Endothelial cell of umbilical vein (primary cell): ENCODE data around the gene SGPL1. TPM values are rescaled to one million over a fixed set of nuclear protein-coding genes. Genes with fewer than 3 reads are reported as not detected.
A peak's percentile ranks its signal among the peaks of the same experiment; 100 is the strongest.

ENCODE experiments used
- BruUV-seq: library from RNA; stranded (reverse); fragments of 400-500 nt; replicated peaks from 2 replicates; lab custom pipeline; 2021; lab: Mats Ljungman, UMichigan
- CTCF ChIA-PET: fragments of 300-600, 350-600 bp; sonication (Branson Sonifier 250); formaldehyde crosslinking; loops from one replicate; lab custom pipeline; 2021; ENCODE audit warnings: antibody characterized with exemption, inconsistent platforms; lab: Charles Lee
- POLR2A ChIA-PET: fragments of 300-600, 350-600 bp; sonication (Branson Sonifier 250); formaldehyde crosslinking; loops from one replicate; lab custom pipeline; 2021; ENCODE audit warnings: antibody characterized with exemption, inconsistent platforms; lab: Charles Lee
- DNase-seq: peaks from one replicate; pipeline ENCODE4 v3.0.0-alpha.2; 2011; ENCODE audit warnings: low read depth, low spot score
- FAIRE-seq: peaks from 2 replicates; lab custom pipeline; 2011; peaks lifted over from hg19 to GRCh38; lab: Jason Lieb, UNC
- H2AFZ ChIP-seq: 2 replicates; pipeline ENCODE4 v1.6.0; 2012; ENCODE audit warnings: low read depth, low read length, control low read depth, inconsistent platforms
- H3K27ac ChIP-seq: 2 replicates; pipeline ENCODE4 v1.5.1; 2011; ENCODE audit warnings: low read depth, mild to moderate bottlenecking, control low read depth, low read length, moderate library complexity; ENCODE audit not compliant: insufficient read depth
- H3K27me3 ChIP-seq, 2 experiments: 2 replicates each; pipeline versions ENCODE4 v1.6.0 to v1.6.1; 2011; ENCODE audit warnings: low read length in 2 of 2, mixed read lengths in 1 of 2; ENCODE audit not compliant: control insufficient read depth in 2 of 2, insufficient read depth in 2 of 2
- H3K36me3 ChIP-seq, 2 experiments: 2 replicates in 1 of 2; 3 replicates in 1 of 2; pipeline ENCODE4 v1.5.1; 2011; ENCODE audit warnings: low read length in 2 of 2, mild to moderate bottlenecking in 1 of 2, moderate library complexity in 1 of 2; ENCODE audit not compliant: control insufficient read depth in 2 of 2, insufficient read depth in 2 of 2; ENCODE audit errors: extremely low read depth in 1 of 2
- H3K4me1 ChIP-seq: 3 replicates; pipeline ENCODE4 v1.5.1; 2011; ENCODE audit warnings: mild to moderate bottlenecking, low read length; ENCODE audit not compliant: control insufficient read depth, insufficient read depth; ENCODE audit errors: extremely low read depth
- H3K4me2 ChIP-seq: 2 replicates; pipeline ENCODE4 v1.6.1; 2011; ENCODE audit warnings: low read length, control low read depth, mixed read lengths; ENCODE audit not compliant: insufficient read depth
- H3K4me3 ChIP-seq, 3 experiments: fragments of 200-600 bp in 1 of 3; sonication (generic), shearing (Covaris generic) in 1 of 3; replicated peaks in 1 of 3; 2 replicates each; pipeline ENCODE4 v1.5.1; 2011 to 2016; ENCODE audit warnings: control low read depth in 3 of 3, low read length in 3 of 3, mild to moderate bottlenecking in 2 of 3, inconsistent platforms in 1 of 3, low read depth in 1 of 3, moderate library complexity in 1 of 3; ENCODE audit not compliant: insufficient read depth in 1 of 3
- H3K79me2 ChIP-seq: 2 replicates; pipeline ENCODE4 v1.6.0; 2012; ENCODE audit warnings: low read length, inconsistent platforms; ENCODE audit not compliant: control insufficient read depth, insufficient read depth
- H3K9ac ChIP-seq: replicated peaks from 2 replicates; pipeline ENCODE3; 2011; ENCODE audit warnings: low read length, control low read depth; ENCODE audit not compliant: insufficient read depth; ENCODE audit errors: extremely low read depth
- H3K9me1 ChIP-seq: replicated peaks from 3 replicates; pipeline ENCODE4 v1.6.0; 2011; ENCODE audit warnings: mild to moderate bottlenecking, low read length; ENCODE audit not compliant: control insufficient read depth, insufficient read depth; ENCODE audit errors: extremely low read depth
- H3K9me3 ChIP-seq: replicated peaks from 2 replicates; pipeline ENCODE4 v1.5.1; 2012; ENCODE audit warnings: low read length, inconsistent platforms; ENCODE audit not compliant: control insufficient read depth, insufficient read depth
- H4K20me1 ChIP-seq: replicated peaks from 2 replicates; pipeline ENCODE3; 2011; ENCODE audit warnings: mild to moderate bottlenecking, low read length; ENCODE audit not compliant: control insufficient read depth, insufficient read depth; ENCODE audit errors: extremely low read depth
- EZH2 ChIP-seq: IDR thresholded peaks from 2 replicates; pipeline ENCODE4 v1.6.1; 2012; ENCODE audit warnings: borderline replicate concordance, low read depth, mild to moderate bottlenecking, moderate library complexity, low read length, inconsistent platforms; ENCODE audit not compliant: severe bottlenecking
- FOS ChIP-seq: IDR thresholded peaks from 2 replicates; pipeline ENCODE4 v1.6.1; 2011; ENCODE audit warnings: mild to moderate bottlenecking, low read length, moderate library complexity, borderline replicate concordance; ENCODE audit not compliant: insufficient read depth
- GATA2 ChIP-seq: IDR thresholded peaks from 2 replicates; pipeline ENCODE4 v1.7.0; 2011; ENCODE audit warnings: low read depth, mild to moderate bottlenecking, moderate library complexity, mixed read lengths, low read length; ENCODE audit not compliant: insufficient read length, insufficient read depth
- JUN ChIP-seq: IDR thresholded peaks from 2 replicates; pipeline ENCODE4 v1.6.1; 2011; ENCODE audit warnings: borderline replicate concordance, low read depth; ENCODE audit not compliant: insufficient read length, insufficient read depth
- MYC ChIP-seq: IDR thresholded peaks from one replicate; pipeline ENCODE4 v1.6.1; 2011; ENCODE audit warnings: mild to moderate bottlenecking, low read depth, low read length
- POLR2A ChIP-seq: IDR thresholded peaks from 2 replicates; pipeline ENCODE4 v1.6.1; 2012; ENCODE audit warnings: low read depth, mild to moderate bottlenecking, control low read depth, low read length
- POLR2AphosphoS5 ChIP-seq: IDR thresholded peaks from 2 replicates; pipeline ENCODE4 v1.6.1; 2012; ENCODE audit warnings: low read depth, mild to moderate bottlenecking, control low read depth, low read length, moderate library complexity; ENCODE audit not compliant: insufficient read depth
- dilution Hi-C: fragments of 300-500 bp; cut with MboI; formaldehyde crosslinking; loops from one replicate; pipeline ENCODE4 v1.15.0; 2019; ENCODE audit warnings: low sequenced_read_pairs; ENCODE audit not compliant: extremely low pct_ligation_motif_present
- intact Hi-C: fragments of 100-400 bp; cut with micrococcal nuclease; formaldehyde crosslinking; loops from one replicate; pipeline ENCODE4 v1.10.0; 2022
- polyA plus RNA-seq, 4 experiments: library from polyadenylated mRNA; depleted of rRNA in 3 of 4; stranded (reverse) in 3 of 4; unstranded in 1 of 4; fragments of >200 nt; gene quantifications; 2 replicates each; pipeline versions ENCODE4 v1.2.1 to v1.2.3, GENCODE V29; 2011 to 2012; ENCODE audit warnings: missing spikeins in 1 of 4
- total RNA-seq: library from RNA; stranded (reverse); gene quantifications from 2 replicates; pipeline ENCODE4 v1.2.3, GENCODE V29; 2021
- TF ChIP-seq, protein P1 (sequence below), 2 donors: IDR thresholded peaks; 1 replicate in 1 of 2; 2 replicates in 1 of 2; pipeline ENCODE4 v1.5.1; 2011; ENCODE audit warnings: low read length in 2 of 2, mild to moderate bottlenecking in 2 of 2, moderate library complexity in 2 of 2, control low read depth in 1 of 2, inconsistent platforms in 1 of 2, low read depth in 1 of 2; ENCODE audit not compliant: insufficient read depth in 1 of 2; ENCODE audit errors: extremely low read depth in 1 of 2

Gene SGPL1
- total and polyA plus RNA-seq, 2 donors (not counting 3 experiments of a cell fraction or from before 2014, with no cell fraction given) = 11.4 to 25.2 TPM

DNA sequence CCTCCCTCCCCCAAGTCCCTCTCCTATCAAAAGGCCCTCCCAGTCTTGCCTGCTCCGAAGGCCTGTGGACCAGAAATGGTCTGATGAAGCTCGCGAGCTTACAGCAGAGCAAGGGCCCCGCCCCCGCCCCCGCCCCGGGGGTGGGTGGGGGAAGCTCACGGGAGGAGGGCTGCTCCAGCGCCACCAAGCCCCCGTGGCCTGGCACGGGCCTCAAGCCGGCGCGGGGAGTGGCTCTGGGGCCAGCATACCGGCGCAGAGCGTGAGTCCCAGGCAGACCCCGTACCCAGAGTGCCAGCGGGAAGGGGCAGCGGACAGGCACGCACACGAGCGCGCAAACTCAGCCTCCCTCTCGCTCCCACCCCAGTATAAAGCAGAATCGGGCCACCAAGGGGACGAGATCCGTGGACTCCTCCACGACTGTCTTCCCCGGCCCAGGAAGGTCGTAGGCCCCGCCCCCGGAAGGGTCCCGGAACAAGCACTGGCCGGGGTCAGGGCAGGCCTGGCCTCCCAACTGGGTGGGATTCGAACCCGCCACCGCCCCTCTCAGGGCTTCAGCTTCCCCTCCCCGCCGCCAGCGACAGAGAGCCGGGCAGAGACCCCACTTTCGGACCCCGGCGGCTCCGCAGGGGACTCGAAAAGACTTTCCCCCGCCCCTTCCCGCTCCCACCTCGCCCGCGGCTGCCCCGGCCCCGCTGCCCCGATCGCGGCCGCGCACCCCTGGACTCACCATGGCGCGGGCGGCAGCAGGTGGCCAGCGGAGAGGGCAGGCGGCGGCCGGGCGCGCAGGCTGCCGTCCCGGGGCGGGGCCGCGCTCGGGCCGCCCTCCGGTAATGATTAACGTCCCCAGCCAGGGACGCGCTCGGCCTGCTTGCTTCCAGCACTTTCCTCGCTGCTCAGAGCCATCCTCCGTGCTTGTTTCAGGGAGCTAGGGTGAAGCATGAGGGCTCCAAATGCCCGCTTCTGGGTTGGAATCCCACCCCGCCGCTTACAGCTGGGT lies 72.4 kb downstream of the SGPL1 start, which contains the start of gene PCBD1:
TSS of gene PCBD1 (minus strand) at position 762 of the 997 bp plus-strand sequence. CDS start at position 730, 32 bp downstream.
- no TSS peak for BruUV-seq
- Histone ChIP-seq H3K27ac (peak within 1 kb of the TSS; percentile 15), H3K9me3 (no peaks in the 10 kb centered on the region), H3K9me1 (no peaks in the 10 kb centered on the region), H3K27me3 (no peaks in the 10 kb centered on the region), H2AFZ (peak within 1 kb of the TSS; percentile 48), H3K4me3 (peak within 1 kb of the TSS; percentile 47 to 78 (median 47)), H3K36me3 (peaks cover 5 to 6% of the 10 kb centered on the region in 2 experiments), H3K9ac (peak within 1 kb of the TSS; percentile 77), H4K20me1 (no peaks in the 10 kb centered on the region), H3K4me1 (peaks cover 23% of the 10 kb centered on the region), H3K79me2 (peaks cover 8% of the 10 kb centered on the region), H3K4me2 (peak within 1 kb of the TSS; percentile 51)
- intact Hi-C loops (loop anchor here (10.0 kb wide), 1 partner anchor 423 kb away; no protein-coding TSS in a partner anchor), dilution Hi-C loops (no loop called here)
- DNase-seq (peak; percentile 77), FAIRE-seq (peak; percentile 84)
- ChIA-PET CTCF (interaction anchor here (0.9 to 3.2 kb wide), 5 partner anchors 9 to 72 kb away, joined by 3 to 20 read pairs (median 8); partner anchors contain the start of gene SGPL1), POLR2A (interaction anchor here (1.0 kb wide), 1 partner anchor 71 kb away, joined by 4 read pairs; no protein-coding TSS in a partner anchor)
- TF ChIP-seq MYC = no peak
- TF ChIP-seq, protein P1, sequence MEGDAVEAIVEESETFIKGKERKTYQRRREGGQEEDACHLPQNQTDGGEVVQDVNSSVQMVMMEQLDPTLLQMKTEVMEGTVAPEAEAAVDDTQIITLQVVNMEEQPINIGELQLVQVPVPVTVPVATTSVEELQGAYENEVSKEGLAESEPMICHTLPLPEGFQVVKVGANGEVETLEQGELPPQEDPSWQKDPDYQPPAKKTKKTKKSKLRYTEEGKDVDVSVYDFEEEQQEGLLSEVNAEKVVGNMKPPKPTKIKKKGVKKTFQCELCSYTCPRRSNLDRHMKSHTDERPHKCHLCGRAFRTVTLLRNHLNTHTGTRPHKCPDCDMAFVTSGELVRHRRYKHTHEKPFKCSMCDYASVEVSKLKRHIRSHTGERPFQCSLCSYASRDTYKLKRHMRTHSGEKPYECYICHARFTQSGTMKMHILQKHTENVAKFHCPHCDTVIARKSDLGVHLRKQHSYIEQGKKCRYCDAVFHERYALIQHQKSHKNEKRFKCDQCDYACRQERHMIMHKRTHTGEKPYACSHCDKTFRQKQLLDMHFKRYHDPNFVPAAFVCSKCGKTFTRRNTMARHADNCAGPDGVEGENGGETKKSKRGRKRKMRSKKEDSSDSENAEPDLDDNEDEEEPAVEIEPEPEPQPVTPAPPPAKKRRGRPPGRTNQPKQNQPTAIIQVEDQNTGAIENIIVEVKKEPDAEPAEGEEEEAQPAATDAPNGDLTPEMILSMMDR (IDR thresholded peaks at IDR 0.05; ENCODE audit: extremely low read depth in 1 of 2, insufficient read depth in 1 of 2, low read depth in 1 of 2, low read length in 2 of 2) = no peak
- TF ChIP-seq FOS = peak; percentile 8
- TF ChIP-seq GATA2 = no peak
- TF ChIP-seq EZH2 = no peak
- peak; percentile 56 for TF ChIP-seq POLR2AphosphoS5
- TF ChIP-seq JUN = no peak
- peak; percentile 39 for TF ChIP-seq POLR2A
